BLaER1 (cell line): ENCODE data around the gene SLC30A3.
A peak's percentile ranks its signal among the peaks of the same experiment; 100 is the strongest.

Source experiments
- H3K27ac ChIP-seq: shearing (Covaris generic); formaldehyde crosslinking; 2 replicates; pipeline ENCODE4 v1.8.1; 2022
- H3K27me3 ChIP-seq: shearing (Covaris generic); formaldehyde crosslinking; 2 replicates; pipeline ENCODE4 v1.8.1; 2022
- H3K36me3 ChIP-seq: shearing (Covaris generic); formaldehyde crosslinking; 2 replicates; pipeline ENCODE4 v1.8.1; 2022
- H3K4me1 ChIP-seq: shearing (Covaris generic); formaldehyde crosslinking; 2 replicates; pipeline ENCODE4 v1.8.1; 2022
- H3K4me2 ChIP-seq: shearing (Covaris generic); formaldehyde crosslinking; 2 replicates; pipeline ENCODE4 v1.8.1; 2022
- H3K4me3 ChIP-seq: shearing (Covaris generic); formaldehyde crosslinking; 2 replicates; pipeline ENCODE4 v1.8.1; 2022
- H3K9ac ChIP-seq: shearing (Covaris generic); formaldehyde crosslinking; 2 replicates; pipeline ENCODE4 v1.8.1; 2022
- H3K9me3 ChIP-seq: shearing (Covaris generic); formaldehyde crosslinking; 2 replicates; pipeline ENCODE4 v1.8.1; 2022
- H4K20me1 ChIP-seq: shearing (Covaris generic); formaldehyde crosslinking; 2 replicates; pipeline ENCODE4 v1.8.1; 2022
- Cebpa-rat ChIP-seq: shearing (Covaris generic); IDR thresholded peaks from 2 replicates; pipeline ENCODE4 v1.8.1; 2022

The SLC30A3 gene

DNA sequence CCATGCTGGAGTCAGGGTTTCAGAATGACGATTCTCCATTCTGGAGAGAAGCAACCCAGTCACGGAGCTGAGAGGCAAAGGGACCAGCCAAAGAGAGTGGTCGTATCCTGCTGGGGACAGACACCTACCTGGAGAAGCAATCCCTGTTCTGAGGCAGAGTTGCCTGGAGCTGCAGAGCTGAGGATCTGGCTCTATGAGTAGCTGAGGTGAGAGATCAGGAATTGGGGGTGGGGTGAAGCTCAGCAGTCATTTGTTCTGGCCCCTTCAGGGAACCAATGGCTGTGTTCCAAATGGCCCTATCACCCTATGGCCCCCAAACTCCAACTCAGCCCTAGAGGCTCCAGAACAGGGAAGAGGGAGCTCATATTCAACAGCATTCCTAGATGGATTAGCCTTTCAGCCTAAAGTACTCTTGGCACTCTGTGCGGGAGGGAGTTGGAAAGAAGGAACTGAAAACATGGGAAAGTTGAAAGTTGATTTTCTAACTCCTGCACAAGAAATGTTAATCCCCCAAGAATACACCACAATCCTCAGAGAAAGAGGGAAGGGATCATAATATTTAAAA is 54.3 kb downstream of the SLC30A3 start:
- no peak for TF ChIP-seq Cebpa-rat
- Histone ChIP-seq H3K4me1 (peaks cover 44% of the 10 kb centered on the region), H3K27ac (no peak overlapping the region), H3K9ac (no peak overlapping the region), H3K9me3 (no peaks in the 10 kb centered on the region), H3K4me3 (no peak overlapping the region), H3K36me3 (peaks cover 62% of the 10 kb centered on the region), H3K27me3 (no peaks in the 10 kb centered on the region), H3K4me2 (peak overlapping the region; percentile 94; the same call in 1 of the 2 replicates), H4K20me1 (peaks cover 13% of the 10 kb centered on the region; the same call in 1 of the 2 replicates)

DNA sequence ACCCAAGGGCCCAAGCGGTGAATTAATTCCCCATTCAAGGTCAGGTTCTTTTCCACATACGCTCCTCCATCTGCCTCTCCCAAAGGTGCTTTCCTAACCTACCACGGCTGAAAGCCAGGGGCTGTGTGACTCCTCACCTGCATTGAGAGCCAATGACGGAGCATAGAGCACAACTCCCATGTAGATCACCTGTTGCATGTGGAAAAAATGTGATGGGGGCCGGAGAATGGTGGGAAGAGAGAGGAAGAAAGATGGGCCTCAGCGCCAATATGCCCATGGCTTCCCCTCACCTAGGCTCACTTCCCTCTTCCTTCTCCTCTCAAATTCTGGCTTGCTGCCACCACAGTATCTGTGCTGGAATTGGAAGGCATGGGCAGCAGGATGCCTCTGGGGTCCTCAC is 56.5 kb downstream of the SLC30A3 start:
- H3K4me2 ChIP-seq, result no peak overlapping the region
- H3K9ac ChIP-seq, result no peak overlapping the region
- no peak overlapping the region for H3K27ac ChIP-seq
- no peak overlapping the region for H3K4me3 ChIP-seq
- no peaks in the 10 kb centered on the region for H3K27me3 ChIP-seq
- H3K4me1 ChIP-seq, result peaks cover 36% of the 10 kb centered on the region
- H3K36me3 ChIP-seq, result peaks cover 84% of the 10 kb centered on the region
- TF ChIP-seq Cebpa-rat, result no peak
- peaks cover 15% of the 10 kb centered on the region; the same call in 1 of the 2 replicates for H4K20me1 ChIP-seq
- H3K9me3 ChIP-seq, result no peaks in the 10 kb centered on the region

DNA sequence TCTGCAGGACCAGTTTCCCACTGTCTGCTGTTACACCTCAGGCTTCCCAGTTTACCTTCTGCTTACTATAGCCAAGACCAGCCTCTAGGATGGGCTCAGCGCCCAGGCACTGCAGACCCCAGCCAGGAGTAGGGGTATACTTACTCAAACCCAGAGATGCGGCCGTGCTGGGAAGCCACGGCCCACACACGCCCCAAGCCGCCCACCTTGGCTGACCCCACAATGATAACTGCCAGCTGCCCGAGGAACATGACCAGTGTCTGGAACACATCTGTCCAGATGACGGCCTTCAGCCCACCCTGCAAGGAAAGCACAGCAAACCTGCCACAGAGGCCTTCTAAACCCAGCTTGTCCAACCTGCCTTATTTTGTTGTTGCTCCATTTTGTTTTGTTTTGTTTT is 57.6 kb downstream of the SLC30A3 start:
- H3K4me1 ChIP-seq, result peaks cover 25% of the 10 kb centered on the region
- H3K27ac ChIP-seq, result no peak overlapping the region
- peaks cover 15% of the 10 kb centered on the region; the same call in 1 of the 2 replicates for H4K20me1 ChIP-seq
- peaks cover 94% of the 10 kb centered on the region for H3K36me3 ChIP-seq
- no peak for TF ChIP-seq Cebpa-rat
- no peaks in the 10 kb centered on the region for H3K9me3 ChIP-seq
- no peaks in the 10 kb centered on the region for H3K27me3 ChIP-seq
- no peak overlapping the region for H3K4me2 ChIP-seq
- H3K9ac ChIP-seq, result no peak overlapping the region
- H3K4me3 ChIP-seq, result no peak overlapping the region

DNA sequence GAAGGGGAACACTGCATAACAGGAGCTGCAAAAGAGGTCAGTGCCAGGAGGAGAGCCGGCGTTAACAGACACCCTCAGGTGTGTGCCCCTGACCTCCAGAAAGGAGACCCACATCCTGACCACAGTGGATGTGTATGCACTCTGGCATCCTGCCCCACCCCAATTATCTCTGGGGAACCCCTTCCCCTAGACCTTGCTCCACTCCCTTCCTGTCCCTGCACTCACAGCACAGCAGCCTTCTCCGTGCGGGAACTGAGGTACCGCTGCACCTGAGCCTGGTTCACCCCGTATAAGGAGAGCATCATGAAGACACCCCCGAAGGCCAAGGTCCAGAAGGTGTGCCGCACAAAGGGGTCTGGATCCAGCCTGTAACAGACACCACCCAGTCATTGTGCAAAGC is 58.3 kb downstream of the SLC30A3 start:
- no peak overlapping the region for H3K27ac ChIP-seq
- peaks cover 19% of the 10 kb centered on the region for H3K4me1 ChIP-seq
- H3K4me3 ChIP-seq, result no peak overlapping the region
- TF ChIP-seq Cebpa-rat, result no peak
- no peaks in the 10 kb centered on the region for H3K9me3 ChIP-seq
- no peak overlapping the region for H3K4me2 ChIP-seq
- H3K27me3 ChIP-seq, result no peaks in the 10 kb centered on the region
- no peak overlapping the region for H3K9ac ChIP-seq
- peaks cover 15% of the 10 kb centered on the region; the same call in 1 of the 2 replicates for H4K20me1 ChIP-seq
- H3K36me3 ChIP-seq, result peaks cover 99% of the 10 kb centered on the region

DNA sequence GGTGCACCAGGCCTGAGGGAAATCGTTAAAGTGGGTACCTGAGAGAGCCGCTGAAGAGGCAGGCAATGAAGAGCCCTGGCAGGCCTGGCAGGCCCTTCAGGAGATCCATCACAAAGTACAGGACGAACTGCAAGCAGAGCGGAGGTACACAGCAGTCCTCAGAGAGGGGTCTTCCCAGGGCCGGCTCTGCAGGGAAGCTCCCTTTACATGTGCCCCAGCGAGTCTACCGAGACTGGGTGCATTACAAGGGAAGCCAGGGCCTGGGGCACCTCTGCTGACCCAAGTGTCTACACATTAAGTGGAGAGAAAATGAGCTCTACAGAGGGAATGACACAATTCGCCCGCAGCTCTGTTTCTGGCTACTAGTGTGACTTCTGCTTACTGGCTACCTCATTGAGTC is 59.1 kb downstream of the SLC30A3 start:
- no peak for TF ChIP-seq Cebpa-rat
- Histone ChIP-seq H3K9ac (no peak overlapping the region), H3K4me3 (no peak overlapping the region), H3K9me3 (no peaks in the 10 kb centered on the region), H4K20me1 (peaks cover 15% of the 10 kb centered on the region; the same call in 1 of the 2 replicates), H3K27me3 (no peaks in the 10 kb centered on the region), H3K4me2 (no peak overlapping the region), H3K27ac (no peak overlapping the region), H3K4me1 (peaks cover 10% of the 10 kb centered on the region; the same call in 1 of the 2 replicates), H3K36me3 (peaks cover 99% of the 10 kb centered on the region)
